GM10847 (cell line): ENCODE results near the gene CETP.

Source experiments
- POLR2A ChIP-seq: IDR thresholded peaks from 2 replicates; pipeline ENCODE4 v1.6.1; 2011; ENCODE audit not compliant: insufficient read length; ENCODE audit errors: extremely low read depth

The CETP gene

GRCh38 chr16:56964243-56965148, 2.7 kb downstream of the CETP start:
- no peak for TF ChIP-seq POLR2A

- no peak for TF ChIP-seq POLR2A
These were observed 3.7 kb downstream of the CETP start for GRCh38 chr16:56965149-56966092.

- no peak for TF ChIP-seq POLR2A
These were observed 4.3 kb downstream of the CETP start for GRCh38 chr16:56966093-56966475.

GRCh38 chr16:56967733-56968132, 6.0 kb downstream of the CETP start:
- no peak for TF ChIP-seq POLR2A

GRCh38 chr16:56969769-56970168, 8.0 kb downstream of the CETP start:
- no peak for TF ChIP-seq POLR2A

GRCh38 chr16:56970934-56971767, 9.4 kb downstream of the CETP start:
- no peak for TF ChIP-seq POLR2A

- TF ChIP-seq POLR2A: no peak
These were observed 10.0 kb downstream of the CETP start for GRCh38 chr16:56971768-56972043.

- TF ChIP-seq POLR2A: no peak
These were observed 10.9 kb downstream of the CETP start for GRCh38 chr16:56972403-56973293.

GRCh38 chr16:56973294-56973689, 11.5 kb downstream of the CETP start:
- TF ChIP-seq POLR2A: no peak

GRCh38 chr16:56974549-56975300, 13.0 kb downstream of the CETP start:
- no peak for TF ChIP-seq POLR2A

- TF ChIP-seq POLR2A: no peak
These were observed 14.0 kb downstream of the CETP start for GRCh38 chr16:56975714-56976113.

- TF ChIP-seq POLR2A: no peak
These were observed 15.5 kb downstream of the CETP start for GRCh38 chr16:56977216-56977615.

- TF ChIP-seq POLR2A: no peak
These were observed 16.2 kb downstream of the CETP start for GRCh38 chr16:56977823-56978430.
